CD14-positive monocyte (primary cell): ENCODE data around the gene GAGE2A. TPM values are rescaled to one million over a fixed set of nuclear protein-coding genes. Genes with fewer than 3 reads are reported as not detected.

Experiments
- DNase-seq, 3 donors: peaks; one replicate each; pipeline ENCODE4 v3.0.0-alpha.2; 2011 to 2022
- H2AFZ ChIP-seq: 2 replicates; pipeline ENCODE4 v1.6.0; 2012; ENCODE audit warnings: mild to moderate bottlenecking, low read depth, low read length, inconsistent platforms; ENCODE audit not compliant: insufficient read depth, poor library complexity, severe bottlenecking
- H3K27ac ChIP-seq, 2 donors: 1 replicate in 1 of 2; 2 replicates in 1 of 2; pipeline ENCODE4 v1.5.1; 2012 to 2013; ENCODE audit warnings: low read length in 2 of 2, control low read depth in 1 of 2, inconsistent platforms in 1 of 2, low read depth in 1 of 2, mild to moderate bottlenecking in 1 of 2
- H3K27me3 ChIP-seq, 2 donors: one replicate each; pipeline versions ENCODE4 v1.6.0 to v1.6.1; 2011 to 2013; ENCODE audit warnings: low read length in 2 of 2; ENCODE audit not compliant: control insufficient read depth in 2 of 2, insufficient read depth in 2 of 2
- H3K36me3 ChIP-seq, 2 donors: replicated peaks in 1 of 2; 1 replicate in 1 of 2; 2 replicates in 1 of 2; pipeline versions ENCODE4 v1.5.1 to v1.6.1; 2012 to 2013; ENCODE audit warnings: low read length in 2 of 2, control low read depth in 1 of 2, inconsistent platforms in 1 of 2, mild to moderate bottlenecking in 1 of 2; ENCODE audit not compliant: insufficient read depth in 2 of 2, control insufficient read depth in 1 of 2
- H3K4me1 ChIP-seq, 2 donors: 1 replicate in 1 of 2; 2 replicates in 1 of 2; pipeline versions ENCODE4 v1.5.1 to v1.6.1; 2012 to 2013; ENCODE audit warnings: low read length in 2 of 2, control low read depth in 1 of 2, inconsistent platforms in 1 of 2, mild to moderate bottlenecking in 1 of 2, moderate library complexity in 1 of 2; ENCODE audit not compliant: insufficient read depth in 2 of 2, control insufficient read depth in 1 of 2
- H3K4me2 ChIP-seq: replicated peaks from 2 replicates; pipeline ENCODE3; 2012; ENCODE audit warnings: low read length, moderate library complexity, mild to moderate bottlenecking; ENCODE audit not compliant: poor library complexity, severe bottlenecking; ENCODE audit errors: extremely low read depth
- H3K4me3 ChIP-seq, 3 experiments: fragments of 200-600 bp in 1 of 3; sonication (generic) in 1 of 3; replicated peaks in 1 of 3; 1 replicate in 2 of 3; 2 replicates in 1 of 3; pipeline ENCODE4 v1.5.1; 2011 to 2013; ENCODE audit warnings: low read length in 3 of 3, mild to moderate bottlenecking in 3 of 3, control low read depth in 2 of 3, low read depth in 2 of 3, inconsistent platforms in 1 of 3, moderate library complexity in 1 of 3
- H3K79me2 ChIP-seq: 2 replicates; pipeline ENCODE4 v1.6.0; 2012; ENCODE audit warnings: mild to moderate bottlenecking, control low read depth, inconsistent platforms, low read length, moderate library complexity; ENCODE audit not compliant: insufficient read depth
- H3K9ac ChIP-seq: 2 replicates; pipeline ENCODE4 v1.6.0; 2017; ENCODE audit warnings: low read length, mild to moderate bottlenecking; ENCODE audit not compliant: insufficient read depth, poor library complexity, severe bottlenecking
- H3K9me3 ChIP-seq, 2 donors: replicated peaks in 1 of 2; 1 replicate in 1 of 2; 2 replicates in 1 of 2; pipeline versions ENCODE4 v1.5.1 to v1.6.1; 2012 to 2013; ENCODE audit warnings: low read length in 2 of 2, control low read depth in 1 of 2; ENCODE audit not compliant: control insufficient read depth in 1 of 2, insufficient read depth in 1 of 2
- H4K20me1 ChIP-seq: 2 replicates; pipeline ENCODE4 v1.6.0; 2012; ENCODE audit warnings: mild to moderate bottlenecking, low read length, control low read depth, moderate library complexity; ENCODE audit not compliant: insufficient read depth
- H3K27ac Mint-ChIP-seq, 7 donors: one replicate each; pipeline ENCODE4 v1.8.0; 2020; ENCODE audit warnings: mild to moderate bottlenecking in 7 of 7, mixed read lengths in 7 of 7, moderate library complexity in 6 of 7, inconsistent platforms in 2 of 7
- H3K27me3 Mint-ChIP-seq, 3 donors: one replicate each; pipeline ENCODE4 v1.8.0; 2021 to 2022; ENCODE audit warnings: low read depth in 3 of 3, mild to moderate bottlenecking in 3 of 3, mixed read lengths in 3 of 3, moderate library complexity in 3 of 3, inconsistent platforms in 1 of 3
- H3K36me3 Mint-ChIP-seq, 2 donors: one replicate each; pipeline ENCODE4 v1.8.0; 2020; ENCODE audit warnings: mixed read lengths in 2 of 2, inconsistent platforms in 1 of 2, mild to moderate bottlenecking in 1 of 2
- H3K4me1 Mint-ChIP-seq: one replicate; pipeline ENCODE4 v1.8.0; 2020; ENCODE audit warnings: mild to moderate bottlenecking, mixed read lengths
- H3K4me3 Mint-ChIP-seq, 2 donors: one replicate each; pipeline ENCODE4 v1.8.0; 2020; ENCODE audit warnings: mild to moderate bottlenecking in 2 of 2, mixed read lengths in 2 of 2, moderate library complexity in 1 of 2
- H3K9me3 Mint-ChIP-seq, 7 donors: one replicate each; pipeline ENCODE4 v1.8.0; 2020 to 2022; ENCODE audit warnings: mixed read lengths in 7 of 7, mild to moderate bottlenecking in 6 of 7, moderate library complexity in 6 of 7, inconsistent platforms in 2 of 7
- CTCF ChIP-seq: fragments of 200-600 bp; IDR thresholded peaks from one replicate; pipeline ENCODE4 v1.8.0; 2022; ENCODE audit warnings: antibody characterized with exemption, mild to moderate bottlenecking
- WGBS: methylation state at CpG from one replicate; pipeline ENCODE4 v1.1.5; 2013; ENCODE audit warnings: missing lambda C conversion rate; ENCODE audit not compliant: insufficient coverage; 5-methylcytosine and 5-hydroxymethylcytosine counted together
- intact Hi-C, 2 donors: fragments of 100-400 bp; cut with micrococcal nuclease; formaldehyde crosslinking; loops; one replicate each; pipeline versions ENCODE4 v1.15.0 to v1.15.1; 2023
- polyA plus RNA-seq, 3 donors: library from polyadenylated mRNA; depleted of rRNA in 1 of 3; unstranded in 2 of 3; stranded (reverse) in 1 of 3; fragments of 300-500 nt in 2 of 3; fragments of >200 nt in 1 of 3; fragmentation: Illumina TruSeq in 2 of 3; gene quantifications; 1 replicate in 2 of 3; 2 replicates in 1 of 3; pipeline ENCODE4 v1.2.3, GENCODE V29; 2012 to 2021

Gene GAGE2A
- polyA plus RNA-seq, 3 donors, result not detected

GRCh38 chrX:49627086-49627777, 37.9 kb downstream of the GAGE2A start:
- Histone ChIP-seq H3K27me3 (no peaks in the 10 kb centered on the region), H2AFZ (no peak overlapping the region), H3K4me1 (no peaks in the 10 kb centered on the region), H3K27ac (no peak overlapping the region), H3K4me2 (no peak overlapping the region), H3K36me3 (no peaks in the 10 kb centered on the region), H3K4me3 (peak overlapping the region in 1 of 3 experiments; percentile 30), H4K20me1 (no peaks in the 10 kb centered on the region), H3K79me2 (no peaks in the 10 kb centered on the region), H3K9me3 (peaks cover 20 to 22% of the 10 kb centered on the region in 2 donors), H3K9ac (no peak overlapping the region)
- 81% methylated on average over 18 of the region's 33 CpGs for WGBS
- peaks cover 0 to 2% (median 2%) of the 10 kb centered on the region in 3 donors for H3K27me3 Mint-ChIP-seq
- TF ChIP-seq CTCF, result peak; percentile 51
- no peak overlapping the region for H3K27ac Mint-ChIP-seq
- intact Hi-C loops, result no loop called here
- DNase-seq, result no peak
- peaks cover 10% of the 10 kb centered on the region for H3K4me1 Mint-ChIP-seq
- H3K9me3 Mint-ChIP-seq, result peaks cover 9 to 39% (median 31%) of the 10 kb centered on the region in 7 donors
- H3K36me3 Mint-ChIP-seq, result no peaks in the 10 kb centered on the region
- peak overlapping the region; percentile 60 to 62 for H3K4me3 Mint-ChIP-seq

GRCh38 chrX:49644991-49645637, 55.8 kb downstream of the GAGE2A start:
- Histone ChIP-seq H3K79me2 (no peaks in the 10 kb centered on the region), H2AFZ (no peak overlapping the region), H4K20me1 (no peaks in the 10 kb centered on the region), H3K4me3 (no peak overlapping the region), H3K4me1 (no peaks in the 10 kb centered on the region), H3K4me2 (no peak overlapping the region), H3K9me3 (no peaks in the 10 kb centered on the region), H3K36me3 (no peaks in the 10 kb centered on the region), H3K9ac (no peak overlapping the region), H3K27me3 (no peaks in the 10 kb centered on the region), H3K27ac (no peak overlapping the region)
- 100% methylated on average over 3 of the region's 8 CpGs for WGBS
- Mint-ChIP-seq H3K36me3 (no peaks in the 10 kb centered on the region), H3K9me3 (no peaks in the 10 kb centered on the region), H3K27ac (no peak overlapping the region), H3K4me1 (no peaks in the 10 kb centered on the region), H3K27me3 (peaks cover 1 to 8% (median 2%) of the 10 kb centered on the region in 3 donors), H3K4me3 (no peak overlapping the region)
- intact Hi-C loops, result no loop called here
- no peak for TF ChIP-seq CTCF
- DNase-seq, result no peak

Other genes starting within 250 kb of the GAGE2A start
- gene GAGE12C, start 57.3 kb upstream of the GAGE2A start, polyA plus RNA-seq, result not detected
- gene GAGE12D, start 47.8 kb upstream of the GAGE2A start, polyA plus RNA-seq, result not detected
- gene GAGE12E, start 38.2 kb upstream of the GAGE2A start, polyA plus RNA-seq, result not detected
- not detected for gene GAGE12F, start 28.7 kb upstream of the GAGE2A start, polyA plus RNA-seq
- not detected for gene GAGE12G, start 19.1 kb upstream of the GAGE2A start, polyA plus RNA-seq
- gene GAGE12H, start 9.5 kb upstream of the GAGE2A start, polyA plus RNA-seq, result not detected
- gene GAGE1, start 9.5 kb downstream of the GAGE2A start, polyA plus RNA-seq, result not detected
- gene PAGE1, start 106.5 kb downstream of the GAGE2A start, polyA plus RNA-seq, result not detected
- not detected for gene PAGE4, start 239.8 kb downstream of the GAGE2A start, polyA plus RNA-seq